ENCODE measurements around the gene HERC2. TPM values are rescaled to one million over a fixed set of nuclear protein-coding genes. Genes with fewer than 3 reads are reported as not detected.
"Not testable (repeated sequence)": the region's sequence is repeated elsewhere in the genome, so short reads cannot be mapped to it uniquely, and the experiment has no call there.

The HERC2 gene
- total RNA-seq, 4 donors from 2014 or later = 42.8 to 77.7 (median 44.4) TPM

GRCh38 chr15:28178290-28178689, 143.7 kb downstream of the HERC2 start:
- ATAC-seq (ENCODE audit: low FRiP score) = no peak
- no peak for TF ChIP-seq CTCF (IDR thresholded peaks at IDR 0.05)
- DNase-seq (ENCODE audit: low spot score) = no peak

- no peak for TF ChIP-seq CTCF (IDR thresholded peaks at IDR 0.05)
- ATAC-seq (ENCODE audit: low FRiP score) (no peak), DNase-seq (ENCODE audit: low spot score) (no peak)
Observed at GRCh38 chr15:28169366-28169765, 152.6 kb downstream of the HERC2 start.

GRCh38 chr15:28168405-28169121, 153.4 kb downstream of the HERC2 start:
- not testable (repeated sequence) for DNase-seq (ENCODE audit: low spot score); ATAC-seq (ENCODE audit: low FRiP score)

DNA sequence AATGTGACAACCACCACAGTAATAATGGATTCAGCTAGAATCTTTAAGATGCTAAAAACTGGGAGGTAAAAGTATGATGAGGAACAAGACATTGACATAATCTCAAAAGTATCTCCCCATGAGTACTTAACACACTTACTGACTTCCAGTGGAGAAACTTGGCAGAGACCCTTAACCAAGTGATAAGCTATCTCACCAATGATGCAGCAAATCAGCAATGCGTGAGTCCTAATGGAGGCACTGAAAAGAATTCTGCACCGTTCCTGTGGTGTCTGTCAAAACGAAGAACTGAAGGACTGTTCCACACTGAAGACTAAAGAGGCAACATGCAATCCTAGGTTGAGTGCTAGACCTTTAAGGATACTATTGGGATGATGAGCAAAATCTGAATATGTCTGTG, 154.9 kb downstream of the HERC2 start:
- no peak for TF ChIP-seq CTCF (IDR thresholded peaks at IDR 0.05)
- ATAC-seq (ENCODE audit: low FRiP score) = no peak
- DNase-seq (ENCODE audit: low spot score) = no peak

GRCh38 chr15:28165791-28166190, 156.2 kb downstream of the HERC2 start:
- no peak for DNase-seq (ENCODE audit: low spot score)
- no peak for TF ChIP-seq CTCF (IDR thresholded peaks at IDR 0.05)
- ATAC-seq (ENCODE audit: low FRiP score) = no peak

DNA sequence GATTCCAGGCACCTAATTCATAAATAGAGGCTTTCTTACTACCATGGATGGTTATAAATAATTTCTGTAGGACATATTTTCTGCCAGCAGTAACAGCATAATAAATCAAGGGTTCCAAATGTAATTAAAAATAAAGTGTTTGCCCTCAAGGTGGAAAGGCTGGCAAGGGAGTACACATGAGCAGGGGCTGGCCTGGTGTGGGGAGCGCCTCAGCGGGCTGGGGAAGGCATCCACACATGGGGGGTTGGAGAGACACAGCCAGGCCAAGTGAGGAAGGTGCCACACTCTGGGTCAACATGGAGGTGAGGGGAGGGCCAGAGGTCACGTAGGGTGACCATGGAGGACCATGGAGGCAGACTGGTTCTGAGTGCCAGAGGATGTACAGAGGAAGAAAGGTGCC, 157.1 kb downstream of the HERC2 start:
- DNase-seq (ENCODE audit: low spot score) = no peak
- TF ChIP-seq CTCF (IDR thresholded peaks at IDR 0.05) = no peak
- no peak for ATAC-seq (ENCODE audit: low FRiP score)

- no peak for DNase-seq (ENCODE audit: low spot score)
- ATAC-seq (ENCODE audit: low FRiP score) = no peak
- no peak for TF ChIP-seq CTCF (IDR thresholded peaks at IDR 0.05)
Observed at GRCh38 chr15:28154283-28154682, 167.7 kb downstream of the HERC2 start.

Data from omental fat pad (tissue), 4 donors.